Activated CD8-positive, alpha-beta memory T cell treated with anti-CD3 and anti-CD28 coated beads for 1 hour (primary cell): ENCODE results near the gene N4BP2L2.
"Not testable (repeated sequence)": the region's sequence is repeated elsewhere in the genome, so short reads cannot be mapped to it uniquely, and the experiment has no call there.

Source experiments
- DNase-seq, 2 donors: peaks; one replicate each; pipeline ENCODE4 v3.0.0-alpha.2; 2020; ENCODE audit warnings: low read depth in 1 of 2; ENCODE audit errors: extremely low read depth in 1 of 2

The N4BP2L2 gene

DNA sequence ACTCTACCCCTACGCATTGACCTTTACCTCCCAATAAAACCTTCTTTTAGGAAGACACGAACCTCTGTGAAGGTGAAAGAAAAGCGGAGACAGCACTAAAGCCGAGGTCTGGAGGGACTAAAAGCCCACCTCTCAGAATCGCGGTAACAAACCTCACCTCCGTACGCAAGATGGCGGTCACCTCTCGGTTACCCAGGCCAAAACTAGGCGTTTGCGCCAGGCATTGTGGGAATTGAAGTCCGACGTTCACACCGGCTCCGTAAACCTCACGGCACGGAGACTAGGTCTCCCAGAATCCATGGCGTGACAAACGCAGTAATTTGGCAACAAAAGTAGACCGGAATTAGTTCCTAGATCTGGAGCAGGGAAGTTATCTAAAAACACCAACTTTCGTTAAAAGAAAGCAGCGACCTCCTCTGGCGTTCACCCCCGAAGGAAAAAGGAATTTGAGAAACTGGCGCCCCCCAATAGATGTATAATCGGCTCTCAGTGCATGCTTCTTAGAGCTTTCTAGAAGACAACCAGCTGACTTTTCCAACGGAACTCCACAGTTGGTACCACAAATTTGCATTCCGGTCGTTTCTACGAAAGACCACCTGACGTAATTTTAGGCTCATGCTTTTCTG is at the start of gene N4BP2L2:
TSS of gene N4BP2L2 (minus strand) at position 175 of the 626 bp plus-strand sequence. CDS start 1,768 bp downstream, outside the sequence.
- peak; percentile 70 to 76 for DNase-seq

DNA sequence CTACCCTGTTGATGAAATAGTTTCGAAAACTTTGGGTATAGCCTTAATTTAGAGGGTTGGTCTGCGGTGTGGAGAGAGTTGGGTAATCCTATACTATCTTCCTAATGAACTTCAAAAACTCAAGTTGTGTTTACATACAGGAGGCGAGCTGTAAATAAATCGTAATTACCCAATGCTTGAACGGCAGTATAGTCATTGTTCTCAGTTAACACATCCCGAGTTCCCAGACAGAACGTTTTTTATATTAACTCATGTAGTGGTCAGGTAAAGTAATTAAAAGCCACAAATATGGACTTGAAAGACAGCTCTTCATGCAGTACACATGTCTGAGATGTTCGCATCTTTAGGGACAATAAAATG is 49.2 kb upstream of the N4BP2L2 start:
- DNase-seq = no peak

DNA sequence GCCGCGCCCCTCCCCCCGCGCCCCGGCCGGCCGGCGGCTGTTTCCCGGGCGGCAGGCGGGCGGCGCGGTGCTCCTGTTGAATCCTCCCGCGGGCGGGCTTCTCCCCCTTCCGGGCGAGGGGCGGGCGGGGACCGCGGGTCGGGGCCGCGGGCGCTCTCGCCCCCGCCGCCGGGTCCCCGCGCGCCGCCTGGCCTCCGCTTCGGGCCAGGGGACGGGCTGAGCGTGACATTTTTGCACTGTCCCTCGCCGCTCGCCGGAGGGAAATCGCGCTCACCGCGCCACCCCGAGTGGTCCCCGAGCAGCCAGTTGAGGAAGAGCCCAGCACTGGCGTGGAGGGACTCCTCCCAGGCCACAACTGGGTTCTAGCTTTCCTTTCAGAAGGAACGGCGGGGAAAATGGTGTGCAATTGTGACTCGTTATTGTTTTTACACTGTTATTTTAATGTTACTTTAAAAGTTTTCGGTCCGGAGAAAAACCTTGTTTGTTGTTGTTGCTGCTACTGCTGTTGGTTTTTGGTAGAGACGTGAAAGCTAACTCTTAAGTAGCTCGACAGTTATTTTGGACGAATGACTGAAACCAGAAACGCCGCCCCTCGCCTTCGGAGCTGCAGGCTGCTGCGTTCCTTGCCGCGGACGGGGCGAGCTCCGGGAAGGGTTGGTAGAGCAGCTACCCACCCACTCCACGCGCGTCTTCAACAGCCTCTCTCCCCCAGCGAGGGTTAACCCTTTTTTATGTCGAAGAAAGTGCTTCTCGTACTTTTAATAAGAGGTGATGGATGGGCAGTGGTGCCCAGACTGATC is 48.6 kb upstream of the N4BP2L2 start:
- DNase-seq = peak; percentile 25 to 36

DNA sequence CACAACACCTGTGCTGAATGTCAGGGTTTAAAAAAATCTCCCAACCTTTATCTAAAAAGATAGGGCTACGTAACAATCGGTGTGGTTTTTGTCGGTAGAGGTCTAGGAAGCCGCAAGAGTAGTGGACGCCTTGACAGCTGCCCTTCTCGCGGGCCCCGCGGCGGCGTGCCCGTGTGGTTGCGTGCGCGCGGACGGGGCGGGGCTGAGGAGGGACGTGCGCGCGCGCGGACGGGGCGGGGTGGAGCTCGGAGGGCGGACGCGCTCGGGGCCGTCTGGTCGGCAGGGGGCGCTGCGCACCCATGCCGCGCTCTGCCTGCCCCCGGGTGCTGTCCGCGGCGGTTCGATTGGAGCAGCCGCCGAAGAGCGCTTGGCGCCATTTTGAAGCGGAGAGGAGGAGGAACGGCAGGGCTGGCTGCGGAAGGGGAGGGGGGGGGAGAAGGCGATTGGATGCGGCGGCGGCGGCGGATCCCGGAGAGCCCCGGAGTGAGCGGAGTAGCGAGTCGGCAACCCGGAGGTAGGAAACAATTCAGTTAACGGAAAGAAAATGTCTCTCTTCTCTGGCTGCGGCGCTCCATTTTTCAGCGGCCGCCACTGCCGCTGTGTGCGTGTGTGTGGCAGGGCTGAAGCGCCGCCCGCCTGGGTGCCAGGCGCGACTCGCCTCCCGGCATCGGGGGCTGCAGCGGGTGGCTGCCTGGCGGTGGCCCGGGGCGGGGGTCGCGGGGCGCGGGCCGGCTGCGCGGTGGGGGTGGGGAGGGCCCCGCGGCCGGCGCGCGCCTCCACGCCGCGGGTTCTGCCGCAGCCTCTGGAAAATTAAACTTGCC is 47.7 kb upstream of the N4BP2L2 start, which contains the start of gene PDS5B:
TSS of gene PDS5B (plus strand) at position 373 of the 821 bp plus-strand sequence. CDS start 62,321 bp downstream, outside the sequence.
- peak; percentile 86 to 93 for DNase-seq

DNA sequence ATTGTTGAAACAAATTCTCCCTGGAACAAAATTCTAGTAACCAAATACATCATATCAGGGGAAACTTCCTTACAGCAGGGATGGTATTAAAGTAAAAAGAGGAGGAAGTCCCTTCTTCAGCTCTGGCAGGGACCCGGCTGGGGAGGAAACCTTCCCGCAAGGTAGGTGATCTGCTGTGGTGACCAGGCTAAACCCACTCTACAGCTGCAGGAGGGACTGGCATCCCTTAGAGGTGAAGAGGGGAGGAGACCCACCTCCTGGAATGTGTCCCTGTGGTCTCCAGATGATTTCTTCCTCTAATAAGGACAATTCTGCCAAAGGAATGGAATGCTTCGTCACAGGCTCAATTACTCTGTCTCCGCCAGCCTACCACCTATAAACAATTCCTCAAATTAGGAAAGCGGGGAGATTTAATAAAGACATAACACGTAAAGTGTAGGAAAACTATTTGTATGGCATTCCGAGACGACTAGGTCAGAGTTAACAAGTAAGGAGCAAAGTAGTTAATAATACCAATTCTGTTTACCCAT is 47.0 kb upstream of the N4BP2L2 start:
- DNase-seq = no peak

DNA sequence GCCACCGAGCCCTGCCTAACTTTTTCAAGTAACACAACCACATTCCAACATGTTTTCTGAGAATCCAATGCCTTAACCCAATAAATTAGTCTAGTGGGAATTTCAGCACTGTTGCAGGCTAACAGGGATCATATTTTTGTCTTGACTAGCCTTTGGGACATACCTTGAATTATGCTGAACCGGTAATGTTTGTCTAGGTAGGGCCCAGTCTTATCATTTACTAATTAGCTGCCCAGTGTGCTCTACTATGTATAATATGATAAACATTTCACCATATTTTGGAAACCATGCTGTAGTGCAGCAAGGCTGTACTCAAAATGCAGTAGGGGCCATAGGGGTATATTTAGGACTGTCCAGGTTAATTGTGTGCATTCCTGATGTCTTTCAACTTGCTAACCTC is 44.4 kb upstream of the N4BP2L2 start:
- DNase-seq = no peak

DNA sequence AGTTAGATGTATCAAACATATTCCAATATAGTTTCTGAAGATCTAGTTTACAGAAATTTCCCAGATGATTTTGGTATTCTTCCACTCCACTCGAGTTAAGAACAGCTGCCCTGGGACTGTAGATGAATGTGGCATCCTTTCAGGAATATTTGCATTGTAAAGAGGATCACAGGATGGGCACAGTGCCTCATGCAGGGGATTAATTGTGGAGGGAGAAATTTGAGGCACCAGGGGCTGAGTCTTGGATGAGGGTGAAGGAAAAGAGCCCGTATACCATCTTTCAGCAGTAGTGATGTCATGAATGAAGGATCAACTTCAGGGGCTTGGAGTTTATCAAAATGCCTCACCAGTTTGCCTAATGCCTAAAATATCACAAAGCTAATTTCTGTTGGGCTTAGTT is 43.7 kb upstream of the N4BP2L2 start:
- DNase-seq = no peak

DNA sequence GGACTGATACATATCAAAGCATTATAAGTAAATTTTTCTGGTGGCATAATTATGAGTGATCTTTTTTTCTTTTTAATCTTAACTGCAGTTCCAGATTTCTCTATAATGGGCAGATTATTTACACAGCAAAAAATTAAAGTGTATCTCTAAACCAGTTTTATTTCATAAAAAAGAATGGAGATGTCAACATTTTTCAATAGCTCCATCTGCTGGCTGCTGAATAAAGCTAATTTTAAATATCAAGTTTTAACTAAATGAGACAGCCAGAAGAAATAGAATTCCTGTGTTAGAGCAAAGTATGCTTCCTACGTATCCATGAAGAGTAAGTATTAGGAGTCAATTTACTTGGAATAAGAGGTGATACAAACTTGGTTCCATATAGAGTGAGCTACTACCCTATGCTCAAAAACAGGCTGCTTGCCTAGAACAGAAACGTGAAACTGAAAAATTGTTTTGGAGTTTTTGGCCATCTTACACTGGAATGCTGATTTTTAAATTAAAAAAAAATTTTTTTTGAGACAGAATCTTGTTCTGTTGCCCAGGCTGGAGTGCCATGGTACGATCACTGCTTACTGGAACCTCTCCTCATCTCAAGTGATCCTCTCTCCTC is 42.7 kb upstream of the N4BP2L2 start:
- no peak for DNase-seq

DNA sequence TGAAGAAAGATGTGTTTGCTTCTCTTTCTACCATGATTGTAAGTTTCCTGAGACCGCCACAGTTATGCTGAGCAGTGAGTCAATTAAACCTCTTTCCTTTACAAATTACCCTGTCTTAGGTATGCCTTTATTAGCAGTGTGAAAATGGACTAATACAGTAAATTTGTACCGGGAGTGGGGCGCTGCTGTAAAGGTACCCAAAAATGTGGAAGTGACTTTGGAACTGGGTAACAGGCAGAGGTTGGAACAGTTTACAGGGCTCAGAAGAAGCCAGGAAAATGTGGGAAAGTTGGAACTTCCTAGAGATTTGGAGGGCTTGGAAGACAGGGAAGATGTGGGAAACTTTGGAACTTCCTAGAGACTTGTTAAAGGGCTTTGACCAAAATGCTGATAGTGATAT is 38.4 kb upstream of the N4BP2L2 start:
- no peak for DNase-seq

DNA sequence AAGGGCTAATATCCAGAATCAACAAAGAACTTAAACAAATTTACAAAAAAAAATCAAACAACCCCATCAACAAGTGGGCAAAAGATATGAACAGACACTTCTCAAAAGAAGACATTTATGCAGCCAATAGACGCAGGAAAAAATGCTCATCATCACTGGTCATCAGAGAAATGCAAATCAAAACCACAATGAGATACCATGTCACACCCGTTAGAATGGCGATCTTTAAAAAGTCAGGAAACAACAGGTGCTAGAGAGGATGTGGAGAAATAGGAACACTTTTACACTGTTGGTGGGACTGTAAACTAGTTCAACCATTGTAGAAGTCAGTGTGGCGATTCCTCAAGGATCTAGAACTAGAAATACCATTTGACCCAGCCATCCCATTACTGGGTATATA is 37.1 kb upstream of the N4BP2L2 start:
- DNase-seq = not testable (repeated sequence)

DNA sequence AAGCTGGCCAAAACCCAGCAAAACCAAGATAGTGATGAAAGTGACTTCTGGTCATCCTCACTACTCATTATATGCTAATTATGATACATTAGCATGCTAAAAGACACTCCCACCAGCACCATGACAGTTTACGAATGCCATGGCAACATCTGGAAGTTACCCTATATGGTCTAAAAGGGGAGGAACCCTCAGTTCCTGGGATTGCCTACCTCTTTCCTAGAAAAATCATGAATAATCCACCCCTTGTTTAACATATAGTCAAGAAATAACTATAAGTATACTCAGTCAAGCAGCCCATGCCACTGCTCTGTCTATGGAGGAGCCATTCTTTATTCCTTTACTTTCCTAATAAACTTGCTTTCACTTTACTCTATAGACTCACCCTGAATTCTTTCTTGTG is 22.2 kb upstream of the N4BP2L2 start:
- not testable (repeated sequence) for DNase-seq

DNA sequence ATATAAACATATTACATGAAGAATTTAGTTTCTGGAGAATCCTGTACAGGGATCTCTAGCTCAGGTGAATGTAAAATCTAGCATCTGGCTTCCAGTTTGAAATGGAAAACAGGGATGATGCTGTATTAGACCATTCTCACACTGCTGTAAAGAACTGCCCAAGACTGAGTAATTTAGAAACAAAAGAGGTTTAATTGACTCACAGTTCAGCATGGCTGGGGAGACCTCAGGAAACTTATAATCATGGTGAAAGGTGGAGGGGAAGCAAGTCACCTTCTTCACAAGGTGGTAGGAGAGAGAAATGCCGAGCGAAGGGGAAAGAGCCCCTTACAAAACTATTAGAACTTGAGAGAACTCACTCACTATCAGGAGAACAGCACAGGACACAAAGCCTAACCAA is 17.0 kb upstream of the N4BP2L2 start:
- no peak for DNase-seq

DNA sequence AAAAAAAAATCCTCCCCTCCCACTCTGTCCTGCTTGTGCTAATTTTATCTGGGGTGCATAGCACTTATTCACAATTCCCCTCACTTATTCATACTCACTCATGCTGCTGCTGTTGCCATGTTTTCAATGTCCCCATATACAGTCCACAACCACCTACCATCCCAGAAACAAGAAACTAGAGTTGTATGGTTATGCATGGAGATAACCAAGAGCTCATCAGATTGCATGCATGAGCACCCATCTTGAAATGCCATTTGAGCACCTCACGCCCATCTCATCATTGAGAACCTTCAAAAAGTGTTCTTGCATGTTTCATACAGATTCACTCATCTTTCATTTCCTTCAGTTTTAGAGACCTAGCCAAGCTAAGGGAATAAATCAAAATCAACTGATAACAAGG is 15.1 kb upstream of the N4BP2L2 start:
- DNase-seq = no peak

DNA sequence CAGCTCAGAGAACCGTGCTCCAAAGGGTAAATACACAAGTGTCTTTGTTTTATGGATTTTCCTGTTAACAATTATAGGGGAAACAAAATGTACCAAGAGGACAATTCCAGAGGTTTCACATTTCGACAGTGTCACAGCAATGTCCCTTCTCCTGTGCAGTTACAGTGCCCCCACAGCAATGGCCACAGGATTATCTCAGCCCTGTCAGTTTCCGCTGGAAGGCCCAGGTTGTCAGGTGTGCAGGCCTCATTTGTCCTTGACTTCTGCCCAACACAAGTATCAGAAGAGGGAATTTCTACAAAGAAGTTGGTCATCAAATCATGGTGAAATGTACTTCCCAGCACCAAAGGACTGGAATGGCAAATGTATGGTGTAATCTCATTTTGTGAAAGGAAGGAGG is 11.2 kb upstream of the N4BP2L2 start:
- DNase-seq = no peak

DNA sequence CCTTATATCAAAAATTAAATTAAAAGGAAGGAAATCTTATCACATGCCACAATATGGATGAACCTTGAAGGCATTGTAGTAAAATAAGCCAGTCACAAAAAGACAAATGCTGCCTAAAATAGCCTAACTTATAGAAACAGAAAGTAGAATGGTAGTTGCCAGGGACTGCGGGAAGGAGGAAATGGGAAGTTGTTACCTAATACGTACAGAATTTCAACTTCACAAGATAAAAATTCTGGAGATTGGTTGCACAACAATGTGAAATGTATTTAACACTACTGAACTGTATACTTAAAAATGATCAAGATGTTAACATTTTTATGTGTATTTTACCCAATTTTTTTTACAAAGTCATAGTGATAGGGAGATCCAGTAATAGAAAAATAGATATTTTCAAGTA is 10.2 kb upstream of the N4BP2L2 start:
- DNase-seq = no peak

DNA sequence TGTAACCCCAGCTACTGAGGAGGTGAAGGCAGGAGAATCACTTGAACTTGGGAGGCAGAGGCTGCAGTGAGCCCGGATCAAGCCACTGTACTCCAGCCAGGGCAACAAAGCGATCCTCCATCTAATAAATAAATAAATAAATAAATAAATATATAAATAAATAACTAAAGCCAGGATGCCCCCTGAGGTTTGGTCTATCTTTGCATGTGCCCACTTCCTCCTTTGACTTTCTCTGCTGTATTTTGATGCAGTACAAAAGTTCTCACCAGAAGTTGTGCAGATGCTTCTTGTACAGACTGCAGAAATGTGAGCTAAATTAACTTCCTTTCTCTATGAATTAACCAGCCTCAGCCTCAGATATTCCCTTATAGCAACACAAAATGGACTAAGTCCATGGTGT is 6.5 kb upstream of the N4BP2L2 start:
- DNase-seq = no peak

DNA sequence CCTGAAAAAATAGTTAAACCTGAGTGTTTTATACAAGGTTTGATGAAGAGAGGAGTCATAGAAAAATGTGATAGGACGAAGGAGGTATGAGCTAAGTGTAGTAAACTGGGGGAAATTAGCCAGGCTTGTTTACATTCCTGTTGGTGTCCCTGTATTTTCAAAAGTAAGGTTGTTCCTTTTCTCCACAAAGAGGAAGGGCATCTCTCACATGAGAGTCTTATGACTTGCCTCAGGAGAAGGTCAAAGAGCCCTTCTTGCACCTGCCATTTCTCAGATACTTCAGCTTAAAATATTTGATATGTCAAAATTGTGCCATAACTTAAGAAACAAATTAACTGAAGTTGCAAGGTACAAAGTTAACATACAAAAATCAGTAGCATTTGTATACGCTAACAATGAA is 3.6 kb upstream of the N4BP2L2 start:
- DNase-seq = no peak

DNA sequence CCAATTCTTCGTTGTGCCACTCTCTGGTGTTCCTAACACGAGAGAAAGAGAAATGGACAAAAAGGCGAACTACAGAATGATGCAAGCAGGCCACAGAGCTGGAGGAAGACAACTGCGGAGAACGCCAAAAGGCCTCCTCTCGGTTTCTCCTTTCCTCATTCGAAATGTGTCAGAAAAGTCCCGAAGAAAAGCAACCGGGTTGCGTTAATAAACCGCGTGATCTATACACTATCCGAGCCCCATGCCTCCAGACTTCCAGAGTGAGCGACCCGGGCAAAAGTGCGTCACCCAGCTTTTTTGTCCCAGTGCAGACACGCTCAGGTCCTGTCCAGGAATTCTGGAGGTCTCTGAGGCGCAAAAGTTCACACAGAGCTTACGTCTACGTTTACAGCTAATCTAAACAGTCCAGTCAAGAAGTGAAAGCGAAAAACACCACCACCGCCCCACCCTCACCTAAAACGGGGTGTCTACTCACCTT is 413 bp downstream of the N4BP2L2 start:
- DNase-seq = no peak

DNA sequence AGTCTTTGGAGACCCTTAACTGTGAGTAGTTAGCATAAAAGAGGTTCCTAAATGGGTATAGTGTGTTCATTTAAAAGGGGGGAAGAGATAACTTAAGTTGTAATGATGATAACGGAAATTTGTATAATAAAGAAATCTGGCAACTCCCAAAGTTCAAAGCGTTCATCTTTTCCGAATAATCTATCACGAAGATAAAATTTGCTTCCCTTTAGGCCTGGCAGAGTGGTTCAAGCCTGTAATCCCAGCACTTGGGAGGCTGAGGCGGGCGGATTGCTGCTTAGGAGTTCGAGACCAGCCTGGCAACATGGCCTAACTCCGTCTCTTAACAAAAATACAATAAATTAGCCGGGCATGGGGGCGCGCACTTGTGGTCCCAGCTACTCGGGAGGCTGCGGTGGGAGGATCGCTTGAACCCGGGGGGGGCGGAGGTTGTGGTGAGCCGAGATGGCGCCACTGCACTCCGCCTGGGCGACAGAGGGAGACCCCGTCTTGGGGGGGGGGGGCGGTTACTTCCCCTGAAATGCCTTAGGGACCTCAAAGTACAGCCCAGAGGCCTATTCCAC is 934 bp downstream of the N4BP2L2 start:
- peak in 1 of 2 donors; percentile 17 for DNase-seq

DNA sequence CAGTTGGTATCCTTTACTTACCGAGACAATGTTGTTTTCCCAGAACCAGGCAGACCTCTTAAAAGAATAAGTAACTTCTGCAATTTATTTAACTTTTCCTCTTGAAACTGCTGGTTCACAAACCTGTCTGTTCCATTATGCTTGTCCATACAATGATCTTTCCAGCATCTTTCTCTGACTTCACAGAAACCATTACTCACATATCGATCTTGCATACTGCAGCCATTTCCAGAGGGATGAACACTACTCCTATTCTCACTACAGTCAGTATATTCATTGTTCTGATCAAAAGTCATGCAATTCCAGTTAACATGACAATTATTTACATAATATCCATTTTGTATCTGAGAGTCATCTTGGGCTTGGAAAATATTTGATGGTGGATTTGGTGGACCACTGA is 2.8 kb downstream of the N4BP2L2 start:
- DNase-seq = no peak
